Measurements from ENCODE around the gene AJM1. TPM values are rescaled to one million over a fixed set of nuclear protein-coding genes. Genes with fewer than 3 reads are reported as not detected.
A peak's percentile ranks its signal among the peaks of the same experiment; 100 is the strongest.

The AJM1 gene
- total RNA-seq, 1 experiment from 2014 or later: 1.8 TPM

DNA sequence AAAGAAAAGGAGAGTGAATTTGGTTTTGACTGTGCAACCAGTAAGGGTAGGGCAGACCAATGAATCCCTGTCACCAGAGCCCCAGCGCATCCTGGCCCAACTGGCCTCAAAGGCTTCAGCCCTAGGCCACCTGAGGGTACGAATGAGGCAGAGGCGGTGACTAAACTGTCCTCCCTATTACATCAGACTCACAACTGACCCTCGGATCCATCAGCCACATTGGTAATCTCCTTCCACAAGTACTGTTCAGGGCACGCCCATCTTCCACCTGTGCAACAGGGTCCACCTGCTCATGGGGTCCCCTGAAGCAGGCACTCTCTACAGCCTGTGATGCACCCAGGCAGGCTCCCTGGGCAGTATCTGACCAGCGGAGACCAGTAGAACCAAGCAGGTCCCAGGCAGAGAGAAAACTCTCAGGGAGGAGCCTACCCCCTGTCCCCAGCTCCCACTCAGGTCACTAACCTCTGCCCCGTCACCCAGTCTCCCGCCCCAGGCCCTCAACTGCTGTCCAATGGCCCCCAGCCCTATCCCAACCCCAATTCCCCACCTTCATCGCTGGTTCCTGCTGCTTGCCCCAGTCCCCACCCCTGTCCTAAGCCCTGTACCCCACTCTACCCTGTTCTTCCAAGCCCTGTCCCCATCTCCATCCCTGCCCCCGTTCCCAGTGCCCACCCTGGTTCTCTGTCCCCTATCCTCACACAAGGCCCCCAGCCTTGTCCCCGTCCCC, 22.9 kb downstream of the AJM1 start:
- Mint-ChIP-seq H3K36me3 (ENCODE audit: insufficient read depth in 1 of 3, low read depth in 3 of 3) (peaks cover 22 to 58% (median 57%) of the 10 kb centered on the region in 3 experiments), H3K27me3 (ENCODE audit: low read depth) (peaks cover 7% of the 10 kb centered on the region), H3K4me1 (peaks cover 5 to 6% of the 10 kb centered on the region in 2 experiments), H3K9me3 (peaks cover 18 to 32% of the 10 kb centered on the region in 2 experiments), H3K27ac (peak overlapping the region in 1 of 3 experiments; percentile 63; a peak in 1 of 7 replicates), H3K4me3 (peak overlapping the region; percentile 78 to 84)
- peak overlapping the region; percentile 46 for H3K4me2 ChIP-seq (ENCODE audit: insufficient read depth, insufficient read length, low read length)
- peaks cover 2% of the 10 kb centered on the region for H3K79me1 ChIP-seq (ENCODE audit: insufficient read depth, low read depth, low read length, poor library complexity, severe bottlenecking)
- TF ChIP-seq, protein P1, sequence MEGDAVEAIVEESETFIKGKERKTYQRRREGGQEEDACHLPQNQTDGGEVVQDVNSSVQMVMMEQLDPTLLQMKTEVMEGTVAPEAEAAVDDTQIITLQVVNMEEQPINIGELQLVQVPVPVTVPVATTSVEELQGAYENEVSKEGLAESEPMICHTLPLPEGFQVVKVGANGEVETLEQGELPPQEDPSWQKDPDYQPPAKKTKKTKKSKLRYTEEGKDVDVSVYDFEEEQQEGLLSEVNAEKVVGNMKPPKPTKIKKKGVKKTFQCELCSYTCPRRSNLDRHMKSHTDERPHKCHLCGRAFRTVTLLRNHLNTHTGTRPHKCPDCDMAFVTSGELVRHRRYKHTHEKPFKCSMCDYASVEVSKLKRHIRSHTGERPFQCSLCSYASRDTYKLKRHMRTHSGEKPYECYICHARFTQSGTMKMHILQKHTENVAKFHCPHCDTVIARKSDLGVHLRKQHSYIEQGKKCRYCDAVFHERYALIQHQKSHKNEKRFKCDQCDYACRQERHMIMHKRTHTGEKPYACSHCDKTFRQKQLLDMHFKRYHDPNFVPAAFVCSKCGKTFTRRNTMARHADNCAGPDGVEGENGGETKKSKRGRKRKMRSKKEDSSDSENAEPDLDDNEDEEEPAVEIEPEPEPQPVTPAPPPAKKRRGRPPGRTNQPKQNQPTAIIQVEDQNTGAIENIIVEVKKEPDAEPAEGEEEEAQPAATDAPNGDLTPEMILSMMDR (conservative IDR thresholded peaks at IDR 0.05): no peak
- no peak overlapping the region for H3K27ac ChIP-seq (ENCODE audit: insufficient read length, low read depth, low read length)
- WGBS (ENCODE audit: extremely low coverage, insufficient read length, low lambda C conversion rate): no CpG with 5 or more reads among the region's 11 CpGs
- H2AFZ ChIP-seq (ENCODE audit: low read length): no peak overlapping the region
- H4K91ac ChIP-seq (ENCODE audit: insufficient read length, low read depth, low read length): no peak overlapping the region
- no peak overlapping the region for H3T11ph ChIP-seq (ENCODE audit: low read length)
- no peak overlapping the region for H3K4ac ChIP-seq (ENCODE audit: low read depth, low read length)
- H4K8ac ChIP-seq (replicated peaks; ENCODE audit: insufficient read length, low read depth, low read length): no peak overlapping the region
- H3K18ac ChIP-seq (ENCODE audit: insufficient read length, low read depth, low read length): no peak overlapping the region
- H2BK20ac ChIP-seq (ENCODE audit: low read depth, low read length, poor library complexity, severe bottlenecking): no peak overlapping the region
- no peak overlapping the region for H2BK15ac ChIP-seq (ENCODE audit: low read depth, low read length)
- H3K56ac ChIP-seq (ENCODE audit: insufficient read length, low read depth, low read length): no peak overlapping the region
- no peak overlapping the region for H2AK5ac ChIP-seq (ENCODE audit: insufficient read length, low read length)
- H3K27me3 ChIP-seq (ENCODE audit: insufficient read depth, low read length): no peaks in the 10 kb centered on the region
- H4K20me1 ChIP-seq (ENCODE audit: control insufficient read depth, insufficient read depth, insufficient read length): no peaks in the 10 kb centered on the region
- peaks cover 2% of the 10 kb centered on the region; the same call in 1 of the 2 replicates for H3K79me2 ChIP-seq (ENCODE audit: insufficient read depth, low read length)
- no peak overlapping the region for H3K23ac ChIP-seq (ENCODE audit: insufficient read length, low read depth, low read length)
- H2BK5ac ChIP-seq (ENCODE audit: insufficient read length, low read length): no peak overlapping the region
- DNase-seq: no peak
- H3K23me2 ChIP-seq (ENCODE audit: insufficient read length, low read depth, low read length, poor library complexity, severe bottlenecking): peaks cover 4% of the 10 kb centered on the region
- no peak overlapping the region for H4K5ac ChIP-seq (ENCODE audit: insufficient read length, low read depth, low read length)
- H2BK12ac ChIP-seq (ENCODE audit: insufficient read length, low read depth, low read length): no peak overlapping the region
- H3K4me1 ChIP-seq (ENCODE audit: insufficient read depth, low read length): 0 out of 2 replicates have a peak, but pooled peaks cover 3% of the 10 kb centered on the region
- H2BK120ac ChIP-seq (ENCODE audit: low read depth, low read length, poor library complexity, severe bottlenecking): no peak overlapping the region
- H3K9ac ChIP-seq (ENCODE audit: extremely low read depth, insufficient read length, low read length): peak overlapping the region; percentile 21
- no peak overlapping the region for H3K14ac ChIP-seq (ENCODE audit: insufficient read depth, low read length)
- H3K9me3 ChIP-seq (ENCODE audit: control insufficient read depth, low read depth, low read length): peaks cover 5% of the 10 kb centered on the region
